Measurements from ENCODE around the gene CYB5R3. TPM values are rescaled to one million over a fixed set of nuclear protein-coding genes. Genes with fewer than 3 reads are reported as not detected.
A peak's percentile ranks its signal among the peaks of the same experiment; 100 is the strongest.
"Not testable (repeated sequence)": the region's sequence is repeated elsewhere in the genome, so short reads cannot be mapped to it uniquely, and the experiment has no call there.

The CYB5R3 gene
- total RNA-seq, 2 experiments from 2014 or later: 62.7 to 64.3 TPM

DNA sequence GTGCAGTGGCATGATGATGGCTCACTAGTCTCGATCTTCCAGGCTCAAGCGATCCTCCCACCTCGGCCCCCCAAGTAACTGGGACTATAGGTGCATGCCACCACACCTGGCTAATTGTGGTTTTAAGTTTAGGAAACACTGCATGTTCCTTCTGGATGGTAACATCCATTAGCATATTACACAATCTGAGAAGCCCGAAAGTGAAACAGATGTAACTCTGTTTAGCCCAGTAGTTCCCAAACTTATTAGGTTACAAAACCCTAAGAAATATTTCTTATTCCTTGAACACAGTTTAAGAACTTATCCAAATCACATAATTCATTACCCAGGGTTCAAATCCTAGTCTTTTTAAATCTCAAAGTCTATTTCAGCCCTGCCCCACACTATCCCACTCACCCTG lies 62.8 kb downstream of the CYB5R3 start:
- peaks cover 17% of the 10 kb centered on the region for H3K36me3 Mint-ChIP-seq
- H3K9me3 Mint-ChIP-seq: no peaks in the 10 kb centered on the region
- H3K27ac Mint-ChIP-seq: peak overlapping the region; percentile 13

GRCh38 chr22:42585096-42585495 lies 64.1 kb downstream of the CYB5R3 start:
- DNase-seq: no peak
- Mint-ChIP-seq H3K9me3 (no peaks in the 10 kb centered on the region), H3K4me3 (no peak overlapping the region), H3K27ac (peak overlapping the region; percentile 42), H3K4me1 (peaks cover 12% of the 10 kb centered on the region), H3K27me3 (no peaks in the 10 kb centered on the region), H3K36me3 (peaks cover 24% of the 10 kb centered on the region)

More for the DNA sequence above, 62.8 kb downstream of the CYB5R3 start:
- H3K4me3 Mint-ChIP-seq: no peak overlapping the region
- peaks cover 9% of the 10 kb centered on the region for H3K4me1 Mint-ChIP-seq
- H3K27me3 Mint-ChIP-seq: no peaks in the 10 kb centered on the region
- DNase-seq: no peak

GRCh38 chr22:42584364-42584940 lies 64.7 kb downstream of the CYB5R3 start:
- Mint-ChIP-seq H3K4me3 (no peak overlapping the region), H3K27ac (no peak overlapping the region), H3K36me3 (peaks cover 27% of the 10 kb centered on the region), H3K4me1 (peaks cover 17% of the 10 kb centered on the region), H3K9me3 (no peaks in the 10 kb centered on the region), H3K27me3 (no peaks in the 10 kb centered on the region)
- no peak for DNase-seq

- no peak overlapping the region for H3K27ac Mint-ChIP-seq
Measured at GRCh38 chr22:42582987-42583386, 66.2 kb downstream of the CYB5R3 start.

DNA sequence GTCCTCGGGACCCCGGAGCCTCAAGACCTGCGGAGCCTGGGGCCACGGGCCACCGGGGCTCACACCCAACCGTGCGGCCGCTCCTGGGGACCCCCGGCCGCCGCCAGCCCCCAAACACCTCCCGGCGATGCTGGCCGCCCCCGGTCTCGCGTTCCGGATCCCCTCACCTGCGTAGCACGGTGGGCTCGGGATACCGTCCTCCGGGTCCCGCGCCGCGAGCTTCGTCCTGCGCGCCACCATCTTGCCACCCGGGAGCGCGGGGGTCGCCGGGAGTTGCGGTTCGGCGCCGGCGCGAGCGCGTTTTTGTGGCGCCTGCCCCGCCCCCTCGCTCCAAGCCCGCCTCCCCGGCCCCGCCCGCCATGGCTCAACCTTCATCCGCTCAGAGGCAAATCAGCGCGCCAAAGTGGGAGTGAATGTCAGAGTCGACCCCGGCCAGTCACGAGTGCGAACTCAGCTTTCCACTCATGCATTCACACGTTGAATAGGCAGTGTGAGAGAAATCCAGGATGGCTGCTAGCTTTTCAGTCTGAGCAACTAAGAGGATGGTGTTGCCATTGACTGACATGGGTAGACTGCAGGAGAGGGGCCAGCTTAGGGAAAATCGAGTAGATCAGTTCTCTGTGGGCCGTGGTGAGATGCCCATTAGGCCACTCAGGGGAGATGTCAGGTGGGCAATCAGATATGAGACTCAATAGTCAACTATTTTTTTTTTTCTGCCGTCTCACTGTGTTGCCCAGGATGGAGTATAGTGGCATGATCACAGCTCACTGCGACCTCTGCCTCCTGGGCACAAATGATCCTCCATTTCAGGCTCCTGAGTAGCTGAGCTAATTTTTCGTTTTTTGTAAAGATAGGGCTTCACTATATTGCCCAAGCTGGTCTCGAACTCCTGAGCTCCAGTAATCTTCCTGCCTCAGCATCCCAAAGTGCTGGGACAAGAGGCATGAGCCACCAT lies 67.2 kb downstream of the CYB5R3 start:
- Mint-ChIP-seq H3K9me3 (no peaks in the 10 kb centered on the region), H3K27me3 (no peaks in the 10 kb centered on the region), H3K27ac (peak overlapping the region; percentile 97), H3K36me3 (peaks cover 28% of the 10 kb centered on the region), H3K4me1 (peaks cover 17% of the 10 kb centered on the region), H3K4me3 (peak overlapping the region; percentile 98)
- DNase-seq: peak; percentile 89

More at GRCh38 chr22:42582987-42583386, 66.2 kb downstream of the CYB5R3 start:
- DNase-seq: no peak
- Mint-ChIP-seq H3K36me3 (peaks cover 30% of the 10 kb centered on the region), H3K4me1 (peaks cover 17% of the 10 kb centered on the region), H3K4me3 (no peak overlapping the region), H3K9me3 (no peaks in the 10 kb centered on the region), H3K27me3 (no peaks in the 10 kb centered on the region)

- H3K9me3 Mint-ChIP-seq, H3K27me3 Mint-ChIP-seq, DNase-seq: not testable (repeated sequence)
- Mint-ChIP-seq H3K27ac (peak overlapping the region; percentile 97), H3K36me3 (peaks cover 28% of the 10 kb centered on the region), H3K4me1 (peaks cover 14% of the 10 kb centered on the region), H3K4me3 (peak overlapping the region; percentile 98)
Measured at GRCh38 chr22:42581194-42581761, 67.9 kb downstream of the CYB5R3 start.

GRCh38 chr22:42580040-42580439 lies 69.2 kb downstream of the CYB5R3 start:
- H3K36me3 Mint-ChIP-seq: peaks cover 26% of the 10 kb centered on the region
- H3K9me3 Mint-ChIP-seq, H3K27me3 Mint-ChIP-seq, DNase-seq: not testable (repeated sequence)
- peak overlapping the region; percentile 63 for H3K4me3 Mint-ChIP-seq
- peak overlapping the region; percentile 62 for H3K27ac Mint-ChIP-seq
- peaks cover 14% of the 10 kb centered on the region for H3K4me1 Mint-ChIP-seq

DNA sequence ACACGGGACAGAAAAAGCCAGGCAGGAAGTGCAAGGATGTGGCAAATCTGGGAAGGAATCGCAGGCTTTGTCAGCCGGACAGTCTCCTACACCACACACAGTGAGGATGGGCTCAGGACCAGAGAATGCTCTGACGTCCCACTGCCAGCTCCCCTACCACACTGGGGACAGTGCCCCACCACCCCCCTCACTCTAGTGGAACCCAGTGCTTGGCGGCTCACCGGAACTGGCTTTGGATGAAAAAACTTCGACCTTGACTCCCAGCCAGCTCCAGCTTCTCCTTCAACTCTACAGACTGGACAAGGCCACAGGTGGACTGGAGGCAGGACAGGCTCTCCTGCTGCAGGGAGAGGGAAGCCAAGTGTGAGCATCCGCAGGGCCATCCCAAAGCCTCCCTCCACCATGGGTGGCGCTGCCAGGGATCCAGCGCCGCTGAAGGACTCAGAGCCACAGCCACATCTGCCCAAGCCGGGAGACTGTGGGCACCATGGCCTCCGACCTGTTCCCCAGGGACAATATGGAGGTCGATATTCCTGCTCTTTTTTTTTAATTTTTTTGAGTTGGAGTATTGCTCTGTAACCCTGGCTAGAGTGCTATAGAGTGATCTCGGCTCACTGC lies 71.5 kb downstream of the CYB5R3 start:
- no peak for DNase-seq
- H3K4me3 Mint-ChIP-seq: no peak overlapping the region
- H3K27ac Mint-ChIP-seq: peak overlapping the region; percentile 45
- no peaks in the 10 kb centered on the region for H3K27me3 Mint-ChIP-seq
- peaks cover 14% of the 10 kb centered on the region for H3K4me1 Mint-ChIP-seq
- H3K9me3 Mint-ChIP-seq: no peaks in the 10 kb centered on the region
- peaks cover 26% of the 10 kb centered on the region for H3K36me3 Mint-ChIP-seq

DNA sequence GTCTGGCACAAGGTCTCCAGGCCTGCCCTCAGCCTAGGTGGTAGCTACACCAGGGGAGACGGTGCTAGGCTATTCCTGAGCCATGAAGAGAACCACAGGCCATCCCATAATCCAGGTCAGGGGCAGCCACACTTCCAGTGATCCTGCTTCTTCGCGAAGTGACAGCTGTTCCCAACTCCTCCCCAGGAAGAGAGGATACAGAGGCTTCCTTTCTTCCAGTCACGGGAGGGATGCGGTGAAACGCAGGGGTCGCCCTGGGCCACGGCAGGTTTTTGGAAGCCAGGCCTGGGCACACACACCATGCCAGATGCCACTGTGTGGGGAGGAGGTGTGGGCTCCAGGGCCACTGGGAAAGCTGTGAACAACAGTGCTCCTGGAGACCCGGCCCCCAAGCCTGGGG lies 72.1 kb downstream of the CYB5R3 start:
- H3K27ac Mint-ChIP-seq, H3K4me3 Mint-ChIP-seq, H3K9me3 Mint-ChIP-seq, H3K4me1 Mint-ChIP-seq, DNase-seq, H3K27me3 Mint-ChIP-seq: not testable (repeated sequence)
- peaks cover 24% of the 10 kb centered on the region for H3K36me3 Mint-ChIP-seq

DNA sequence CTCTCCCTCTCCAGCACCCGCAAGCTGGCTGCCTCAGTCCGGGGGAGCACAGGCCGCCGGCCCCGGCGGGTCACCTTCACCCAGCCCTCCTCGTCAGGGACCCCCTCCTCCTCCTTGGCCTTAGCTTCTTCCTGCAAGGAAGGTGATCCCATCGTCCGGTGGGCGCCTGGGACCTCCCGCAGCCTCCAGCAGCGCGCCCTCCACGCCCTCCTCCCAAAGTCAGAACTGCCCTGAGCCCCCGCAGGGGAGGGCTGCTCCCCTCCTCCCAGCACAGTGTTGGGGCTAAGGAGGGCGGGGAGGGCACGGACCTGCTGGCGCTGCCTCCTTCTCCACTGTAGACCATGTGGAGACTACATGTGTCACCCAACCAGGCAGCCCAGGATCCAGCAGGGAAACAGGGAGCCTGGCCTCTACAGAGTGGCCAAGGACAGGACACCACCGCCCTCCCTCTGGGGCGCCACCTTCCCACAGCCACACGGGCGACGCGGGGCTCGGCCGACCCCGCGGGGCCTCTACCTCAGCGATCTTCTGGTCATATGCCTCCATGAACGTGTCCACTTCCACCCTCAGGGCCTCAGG lies 73.1 kb downstream of the CYB5R3 start:
- H3K9me3 Mint-ChIP-seq, DNase-seq, H3K27ac Mint-ChIP-seq, H3K4me3 Mint-ChIP-seq, H3K27me3 Mint-ChIP-seq, H3K4me1 Mint-ChIP-seq: not testable (repeated sequence)
- peaks cover 21% of the 10 kb centered on the region for H3K36me3 Mint-ChIP-seq

- H3K4me3 Mint-ChIP-seq, H3K4me1 Mint-ChIP-seq, H3K27ac Mint-ChIP-seq, H3K27me3 Mint-ChIP-seq, DNase-seq, H3K9me3 Mint-ChIP-seq: not testable (repeated sequence)
- H3K36me3 Mint-ChIP-seq: peaks cover 21% of the 10 kb centered on the region
Measured at GRCh38 chr22:42574468-42574867, 74.7 kb downstream of the CYB5R3 start.

GRCh38 chr22:42574046-42574445 lies 75.1 kb downstream of the CYB5R3 start:
- H3K4me1 Mint-ChIP-seq, H3K27ac Mint-ChIP-seq, H3K27me3 Mint-ChIP-seq, H3K4me3 Mint-ChIP-seq, DNase-seq, H3K9me3 Mint-ChIP-seq: not testable (repeated sequence)
- peaks cover 21% of the 10 kb centered on the region for H3K36me3 Mint-ChIP-seq

DNA sequence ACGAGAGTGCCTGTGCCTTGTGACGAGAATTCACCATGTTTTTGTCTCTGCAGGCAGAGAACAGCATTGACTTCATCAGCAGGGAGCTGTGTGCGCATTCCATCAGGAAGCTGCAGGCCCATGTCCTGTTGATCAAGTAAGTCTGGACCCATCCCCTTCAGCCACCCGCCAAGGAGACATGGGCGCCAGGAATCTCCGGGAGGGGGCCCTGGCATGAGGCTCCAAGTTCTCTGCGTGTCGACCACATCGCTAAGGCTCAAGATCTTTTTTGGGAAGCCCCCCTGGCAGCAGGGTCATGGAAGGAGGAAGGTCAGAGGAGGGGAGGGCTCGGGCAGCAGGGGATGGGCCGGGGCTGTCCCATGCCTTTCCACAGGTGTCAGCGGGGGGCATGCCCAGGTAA lies 78.1 kb downstream of the CYB5R3 start:
- H3K4me3 Mint-ChIP-seq, H3K4me1 Mint-ChIP-seq, DNase-seq, H3K27ac Mint-ChIP-seq, H3K27me3 Mint-ChIP-seq, H3K9me3 Mint-ChIP-seq: not testable (repeated sequence)
- H3K36me3 Mint-ChIP-seq: peaks cover 17% of the 10 kb centered on the region

DNA sequence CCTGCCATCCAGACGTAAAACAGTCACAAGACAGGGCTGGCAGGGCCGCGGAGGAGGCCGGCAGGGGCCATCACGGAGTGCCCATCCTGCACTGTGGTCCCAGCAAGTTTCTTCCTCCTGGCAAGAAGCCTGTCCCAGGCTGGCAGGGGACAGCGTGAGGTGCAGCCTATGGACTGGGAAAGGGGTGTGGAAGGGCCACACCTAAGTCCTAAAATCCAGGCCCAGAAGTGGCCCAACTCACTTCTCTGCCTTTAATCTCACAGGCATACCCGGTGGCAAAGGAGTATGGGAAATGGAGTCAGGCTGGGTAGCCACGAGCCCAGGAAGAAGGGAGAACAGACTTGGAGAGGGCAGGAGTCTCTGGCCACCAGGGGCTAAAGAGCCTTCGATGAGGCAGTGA lies 78.6 kb downstream of the CYB5R3 start:
- H3K4me3 Mint-ChIP-seq, H3K4me1 Mint-ChIP-seq, H3K9me3 Mint-ChIP-seq, DNase-seq, H3K27me3 Mint-ChIP-seq: not testable (repeated sequence)
- H3K36me3 Mint-ChIP-seq: peaks cover 17% of the 10 kb centered on the region
- H3K27ac Mint-ChIP-seq: peak overlapping the region; percentile 45

GRCh38 chr22:42567950-42568349 lies 81.2 kb downstream of the CYB5R3 start:
- not testable (repeated sequence) for H3K27ac Mint-ChIP-seq, H3K9me3 Mint-ChIP-seq, H3K4me1 Mint-ChIP-seq, H3K27me3 Mint-ChIP-seq, DNase-seq, H3K4me3 Mint-ChIP-seq
- H3K36me3 Mint-ChIP-seq: peaks cover 14% of the 10 kb centered on the region

All from activated naive CD8-positive, alpha-beta T cell treated with anti-CD3 and anti-CD28 coated beads for 36 hours (primary cell).